Neural crest cell (in vitro differentiated cells): ENCODE measurements around the gene FCAMR. TPM values are rescaled to one million over a fixed set of nuclear protein-coding genes. Genes with fewer than 3 reads are reported as not detected.

Experiments
- DNase-seq: peaks from one replicate; pipeline ENCODE4 v3.0.0; 2021; ENCODE audit warnings: low read depth, mixed read lengths, low spot score
- H3K27ac Mint-ChIP-seq: one replicate; pipeline ENCODE4 v1.8.0; 2021; ENCODE audit warnings: mild to moderate bottlenecking, mixed read lengths; ENCODE audit not compliant: unreplicated experiment
- H3K27me3 Mint-ChIP-seq: 2 replicates; pipeline ENCODE4 v1.8.0; 2021; ENCODE audit warnings: low read depth, mild to moderate bottlenecking, mixed read lengths
- H3K36me3 Mint-ChIP-seq: 2 replicates; pipeline ENCODE4 v1.8.0; 2021; ENCODE audit warnings: low read depth, mild to moderate bottlenecking, mixed read lengths
- H3K4me1 Mint-ChIP-seq: 2 replicates; pipeline ENCODE4 v1.8.0; 2021; ENCODE audit warnings: mixed read lengths
- H3K4me3 Mint-ChIP-seq: one replicate; pipeline ENCODE4 v1.8.0; 2021; ENCODE audit warnings: mild to moderate bottlenecking, mixed read lengths
- H3K9me3 Mint-ChIP-seq: 2 replicates; pipeline ENCODE4 v1.8.0; 2021; ENCODE audit warnings: mixed read lengths
- CTCF ChIP-seq: fragments of 200-600 bp; sonication (generic); conservative IDR thresholded peaks from 2 replicates; pipeline ENCODE4 v1.5.0; 2021; ENCODE audit warnings: antibody characterized with exemption, mild to moderate bottlenecking
- total RNA-seq: library from RNA; stranded (reverse); gene quantifications from 2 replicates; pipeline ENCODE4 v1.2.1, GENCODE V29; 2021

The FCAMR gene
- total RNA-seq, 1 donor from 2014 or later, result not detected

GRCh38 chr1:206953126-206953525 lies 17.1 kb downstream of the FCAMR start:
- peaks cover 17% of the 10 kb centered on the region for H3K4me1 Mint-ChIP-seq
- no peak for DNase-seq
- no peaks in the 10 kb centered on the region for H3K36me3 Mint-ChIP-seq
- H3K27me3 Mint-ChIP-seq, result peaks cover 3% of the 10 kb centered on the region
- no peak overlapping the region for H3K27ac Mint-ChIP-seq
- TF ChIP-seq CTCF, result no peak
- H3K9me3 Mint-ChIP-seq, result peaks cover 4% of the 10 kb centered on the region
- H3K4me3 Mint-ChIP-seq, result no peak overlapping the region

DNA sequence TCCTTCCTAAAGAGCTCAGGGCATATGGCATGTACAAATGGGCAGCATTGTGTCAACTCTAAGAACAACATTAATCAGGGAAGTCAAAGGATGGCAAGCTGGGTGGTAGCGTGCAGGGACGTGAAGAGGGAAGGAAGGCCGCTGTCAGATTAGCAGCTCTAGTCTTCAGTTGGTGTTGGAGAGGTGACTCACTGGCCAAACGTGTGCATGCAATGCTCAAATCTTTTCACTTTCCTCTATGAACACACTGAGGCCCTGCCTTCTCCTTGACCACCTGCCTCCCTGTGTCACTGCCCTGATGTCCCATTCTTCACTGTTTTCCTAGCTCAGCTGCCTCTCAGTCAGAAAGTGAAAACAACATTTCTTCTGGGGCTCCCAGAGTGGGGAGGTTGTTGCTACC lies 18.1 kb downstream of the FCAMR start:
- peaks cover 4% of the 10 kb centered on the region for H3K9me3 Mint-ChIP-seq
- H3K4me3 Mint-ChIP-seq, result no peak overlapping the region
- H3K36me3 Mint-ChIP-seq, result no peaks in the 10 kb centered on the region
- no peak for DNase-seq
- H3K27me3 Mint-ChIP-seq, result peaks cover 3% of the 10 kb centered on the region
- no peak for TF ChIP-seq CTCF
- peaks cover 10% of the 10 kb centered on the region for H3K4me1 Mint-ChIP-seq
- H3K27ac Mint-ChIP-seq, result no peak overlapping the region

- TF ChIP-seq CTCF, result no peak
- Mint-ChIP-seq H3K4me1 (peaks cover 8% of the 10 kb centered on the region), H3K36me3 (no peaks in the 10 kb centered on the region), H3K9me3 (peaks cover 4% of the 10 kb centered on the region), H3K27ac (no peak overlapping the region), H3K27me3 (peaks cover 3% of the 10 kb centered on the region), H3K4me3 (no peak overlapping the region)
- no peak for DNase-seq
Observed at GRCh38 chr1:206951318-206952100, 18.8 kb downstream of the FCAMR start.

DNA sequence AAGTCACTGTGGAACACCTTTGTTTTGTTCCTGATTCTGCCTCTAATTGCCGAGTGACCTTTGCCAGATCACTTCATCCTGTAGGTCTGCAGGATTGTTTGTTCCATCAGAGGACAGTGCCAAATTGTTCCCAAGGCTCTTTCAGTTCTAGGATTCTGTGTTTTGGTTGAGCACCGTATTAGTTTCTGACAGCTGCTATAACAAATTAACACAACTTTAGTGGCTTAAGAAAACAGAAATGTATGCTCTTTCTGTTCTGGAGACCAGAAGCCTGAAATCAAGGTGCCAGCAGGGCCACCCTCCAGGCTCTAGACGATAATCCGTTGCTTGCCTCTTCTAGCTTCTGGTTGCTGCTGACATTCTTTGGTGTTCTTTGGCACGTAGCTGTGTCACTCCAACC lies 20.6 kb downstream of the FCAMR start:
- peaks cover 2% of the 10 kb centered on the region for H3K4me1 Mint-ChIP-seq
- H3K27ac Mint-ChIP-seq, result no peak overlapping the region
- H3K4me3 Mint-ChIP-seq, result no peak overlapping the region
- peaks cover 11% of the 10 kb centered on the region for H3K27me3 Mint-ChIP-seq
- no peak for DNase-seq
- TF ChIP-seq CTCF, result no peak
- peaks cover 4% of the 10 kb centered on the region for H3K9me3 Mint-ChIP-seq
- no peaks in the 10 kb centered on the region for H3K36me3 Mint-ChIP-seq

DNA sequence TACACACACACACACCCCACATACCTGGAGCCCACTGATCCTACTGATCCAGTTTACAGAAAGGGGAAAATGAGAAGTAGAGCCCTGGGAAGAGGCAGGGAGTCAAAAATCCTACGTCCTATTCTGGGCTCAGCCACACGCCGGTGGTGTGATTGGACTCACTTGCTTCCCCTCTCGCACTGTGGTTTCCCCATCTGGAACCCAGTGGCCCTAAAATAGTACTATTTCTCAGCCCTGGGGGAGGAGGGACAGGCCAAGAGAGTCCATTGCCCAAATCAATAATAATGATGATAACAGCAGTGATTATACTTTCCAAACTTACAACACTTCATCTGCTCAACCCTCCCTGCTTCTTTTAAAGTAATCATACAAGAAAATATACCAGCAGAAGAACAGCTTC lies 21.1 kb downstream of the FCAMR start:
- no peak for TF ChIP-seq CTCF
- no peaks in the 10 kb centered on the region for H3K4me1 Mint-ChIP-seq
- H3K4me3 Mint-ChIP-seq, result no peak overlapping the region
- H3K27ac Mint-ChIP-seq, result no peak overlapping the region
- H3K27me3 Mint-ChIP-seq, result peaks cover 13% of the 10 kb centered on the region
- H3K36me3 Mint-ChIP-seq, result no peaks in the 10 kb centered on the region
- DNase-seq, result no peak
- peaks cover 4% of the 10 kb centered on the region for H3K9me3 Mint-ChIP-seq
